GM12878 (cell line): ENCODE data around the gene NEU4. TPM values are rescaled to one million over a fixed set of nuclear protein-coding genes. Genes with fewer than 3 reads are reported as not detected.

Experiments
- ATAC-seq: fragments of 200-7000 bp; cut with Tn5 transposase; 3 replicates; pipeline ENCODE4 v1.9.1; 2020; ENCODE audit warnings: mild to moderate bottlenecking, moderate library complexity
- BruUV-seq: library from RNA; stranded (reverse); fragments of 400-500 nt; replicated peaks from 2 replicates; lab custom pipeline; 2021; lab: Mats Ljungman, UMichigan
- CTCF ChIA-PET: fragments of 300-600 bp; sonication (Branson Sonifier 250); formaldehyde crosslinking; extraction: SDS; loops from one replicate; lab custom pipeline; 2021; ENCODE audit warnings: inconsistent platforms; lab: Yijun Ruan, JAX
- POLR2A ChIA-PET: fragments of 350-600 bp; formaldehyde crosslinking; extraction: SDS; loops from one replicate; lab custom pipeline; 2021; ENCODE audit warnings: inconsistent platforms; lab: Charles Lee
- RAD21 ChIA-PET: fragments of 300-600 bp; sonication (Branson Sonifier 250); formaldehyde crosslinking; loops from one replicate; lab custom pipeline; 2023; ENCODE audit warnings: antibody characterized with exemption; ENCODE audit not compliant: unreplicated experiment; lab: Charles Lee
- SMC1A ChIA-PET: fragments of 300-600 bp; sonication (Branson Sonifier 250); formaldehyde crosslinking; loops from one replicate; lab custom pipeline; 2023; ENCODE audit not compliant: unreplicated experiment, uncharacterized antibody; lab: Charles Lee
- DNase-seq: peaks from one replicate; pipeline ENCODE4 v3.0.0-alpha.2; 2011; ENCODE audit warnings: low read depth, low spot score
- FAIRE-seq: peaks from 3 replicates; lab custom pipeline; 2011; peaks lifted over from hg19 to GRCh38; lab: Jason Lieb, UNC
- H2AFZ ChIP-seq: 2 replicates; pipeline ENCODE4 v1.6.0; 2011; ENCODE audit warnings: low read depth, low read length, control low read depth; ENCODE audit not compliant: control insufficient read depth
- H3K27ac ChIP-seq: 2 replicates; pipeline ENCODE4 v1.5.1; 2011; ENCODE audit warnings: control low read depth; ENCODE audit not compliant: control insufficient read depth, insufficient read depth
- H3K27me3 ChIP-seq, 2 experiments: replicated peaks in 1 of 2; 2 replicates each; pipeline versions ENCODE4 v1.6.0 to v1.6.1; 2011; ENCODE audit warnings: low read length in 1 of 2; ENCODE audit not compliant: control insufficient read depth in 2 of 2, insufficient read depth in 2 of 2
- H3K36me3 ChIP-seq, 2 experiments: 2 replicates each; pipeline ENCODE4 v1.5.1; 2011; ENCODE audit warnings: low read length in 1 of 2; ENCODE audit not compliant: control insufficient read depth in 2 of 2, insufficient read depth in 2 of 2
- H3K4me1 ChIP-seq: 2 replicates; pipeline ENCODE4 v1.6.1; 2011; ENCODE audit warnings: mild to moderate bottlenecking, low read length, moderate library complexity, mixed read lengths; ENCODE audit not compliant: control insufficient read depth, insufficient read depth
- H3K4me2 ChIP-seq: 2 replicates; pipeline ENCODE4 v1.6.0; 2011; ENCODE audit warnings: control low read depth; ENCODE audit not compliant: control insufficient read depth, insufficient read depth
- H3K4me3 ChIP-seq: fragments of 200-600 bp; sonication (generic); 2 replicates; pipeline ENCODE4 v1.5.1; 2016
- H3K79me2 ChIP-seq: 2 replicates; pipeline ENCODE4 v1.6.0; 2011; ENCODE audit warnings: low read length; ENCODE audit not compliant: control insufficient read depth, insufficient read depth
- H3K9ac ChIP-seq: 2 replicates; pipeline ENCODE4 v1.8.0; 2011; ENCODE audit warnings: low read length, control low read depth, mixed read lengths; ENCODE audit not compliant: control insufficient read depth, insufficient read depth
- H3K9me3 ChIP-seq: replicated peaks from 3 replicates; pipeline ENCODE4 v1.5.1; 2011; ENCODE audit warnings: mild to moderate bottlenecking, low read length; ENCODE audit not compliant: control insufficient read depth, insufficient read depth
- H4K20me1 ChIP-seq: 2 replicates; pipeline ENCODE4 v1.6.0; 2011; ENCODE audit not compliant: control insufficient read depth, insufficient read depth
- BCL3 ChIP-seq: IDR thresholded peaks from 2 replicates; pipeline ENCODE4 v1.6.1; 2011; ENCODE audit warnings: borderline replicate concordance, low read depth, mild to moderate bottlenecking, moderate library complexity, low read length; ENCODE audit not compliant: insufficient read depth, poor library complexity, severe bottlenecking
- BHLHE40 ChIP-seq, 2 experiments: fragments of 450-650 bp in 1 of 2; IDR thresholded peaks; 2 replicates each; pipeline ENCODE4 v1.6.1; 2011 to 2017; ENCODE audit warnings: low read depth in 2 of 2, borderline replicate concordance in 1 of 2, improper control_type of control experiment in 1 of 2, low read length in 1 of 2, mild to moderate bottlenecking in 1 of 2
- BMI1 ChIP-seq: fragments of 450-650 bp; IDR thresholded peaks from 2 replicates; pipeline ENCODE4 v1.6.1; 2016; ENCODE audit warnings: mild to moderate bottlenecking, moderate library complexity, borderline replicate concordance
- CBFB ChIP-seq: IDR thresholded peaks from 2 replicates; pipeline ENCODE4 v1.6.1; 2016; ENCODE audit warnings: antibody characterized with exemption, low read depth
- CEBPZ ChIP-seq: fragments of 150-350 bp; IDR thresholded peaks from 2 replicates; pipeline ENCODE4 v1.6.1; 2016; ENCODE audit warnings: low read depth, low read length
- GABPA ChIP-seq: IDR thresholded peaks from 2 replicates; pipeline ENCODE4 v1.6.1; 2014; ENCODE audit warnings: antibody characterized with exemption, low read depth, mild to moderate bottlenecking, inconsistent platforms
- HDAC2 ChIP-seq: fragments of 200-600 bp; sonication (generic); IDR thresholded peaks from 2 replicates; pipeline ENCODE4 v1.6.1; 2017
- JUND ChIP-seq: IDR thresholded peaks from 2 replicates; pipeline ENCODE4 v1.6.1; 2012; ENCODE audit warnings: low read depth, mild to moderate bottlenecking, low read length, improper control_type of control experiment, moderate library complexity
- KLF5 ChIP-seq: fragments of 450-650 bp; IDR thresholded peaks from 2 replicates; pipeline ENCODE4 v1.6.1; 2014; ENCODE audit warnings: mild to moderate bottlenecking; ENCODE audit not compliant: partially characterized antibody
- NFYB ChIP-seq: IDR thresholded peaks from 2 replicates; pipeline ENCODE4 v1.6.1; 2011; ENCODE audit warnings: low read depth, mild to moderate bottlenecking, low read length, improper control_type of control experiment, moderate library complexity; ENCODE audit not compliant: insufficient read depth
- NKRF ChIP-seq: fragments of 450-650 bp; conservative IDR thresholded peaks from 2 replicates; pipeline ENCODE4 v1.6.1; 2017; ENCODE audit warnings: mild to moderate bottlenecking, moderate library complexity
- PAX8 ChIP-seq: fragments of 450-650 bp; IDR thresholded peaks from 2 replicates; pipeline ENCODE4 v1.6.1; 2017; ENCODE audit warnings: mild to moderate bottlenecking, moderate library complexity
- SIX5 ChIP-seq: IDR thresholded peaks from 2 replicates; pipeline ENCODE4 v1.6.1; 2011; ENCODE audit warnings: mild to moderate bottlenecking, low read depth, low read length, moderate library complexity; ENCODE audit not compliant: severe bottlenecking
- SMARCA5 ChIP-seq: fragments of 450-650 bp; IDR thresholded peaks from 2 replicates; pipeline ENCODE4 v1.6.1; 2017; ENCODE audit warnings: mild to moderate bottlenecking
- SP1 ChIP-seq: IDR thresholded peaks from one replicate; pipeline ENCODE4 v1.6.1; 2011; ENCODE audit warnings: low read depth, low read length
- SUZ12 ChIP-seq: fragments of 200-600 bp; sonication (generic); IDR thresholded peaks from one replicate; pipeline ENCODE4 v1.6.1; 2018; ENCODE audit warnings: antibody characterized with exemption, mild to moderate bottlenecking; ENCODE audit not compliant: unreplicated experiment
- ZBED1 ChIP-seq: IDR thresholded peaks from 2 replicates; pipeline ENCODE4 v1.6.1; 2016; ENCODE audit warnings: borderline replicate concordance
- ZNF207 ChIP-seq: fragments of 450-650 bp; IDR thresholded peaks from 2 replicates; pipeline ENCODE4 v1.6.1; 2014; ENCODE audit warnings: antibody characterized with exemption, mild to moderate bottlenecking, borderline replicate concordance
- ZNF274 ChIP-seq: IDR thresholded peaks from one replicate; pipeline ENCODE4 v1.8.0; 2011; ENCODE audit not compliant: insufficient read length, insufficient read depth
- WGBS: methylation state at CpG from one replicate; pipeline ENCODE4 v1.1.6; 2016; ENCODE audit warnings: low lambda C conversion rate; ENCODE audit not compliant: insufficient replicate concordance, insufficient coverage; ENCODE audit errors: missing lambda C conversion rate; 5-methylcytosine and 5-hydroxymethylcytosine counted together
- in situ Hi-C: fragments of 300-500 bp; cut with MboI; formaldehyde crosslinking; loops from 9 replicates; pipeline ENCODE4 v1.14.3; 2018; ENCODE audit warnings: mixed read lengths
- intact Hi-C: fragments of 100-400 bp; cut with micrococcal nuclease; formaldehyde crosslinking; loops from one replicate; pipeline ENCODE4 v1.14.2; 2022; ENCODE audit not compliant: unreplicated experiment
- polyA plus RNA-seq, 11 experiments: library from polyadenylated mRNA; depleted of rRNA in 4 of 11; unstranded in 6 of 11; stranded (reverse) in 5 of 11; fragments of >200 nt; fragmentation: Nextera tagmentation in 4 of 11; fragmentation: Illumina TruSeq in 1 of 11; extraction: Ambion mirVana in 4 of 11; extraction: Trizol in 1 of 11; gene quantifications; 1 replicate in 1 of 11; 2 replicates in 10 of 11; pipeline versions ENCODE4 v1.2.1 to v1.2.3, GENCODE V29; 2011 to 2016; ENCODE audit warnings: inconsistent platforms in 2 of 11, missing spikeins in 2 of 11, low read depth in 1 of 11
- total RNA-seq, 4 experiments: library from RNA; depleted of rRNA in 3 of 4; stranded (reverse); fragments of >200 nt in 3 of 4; fragmentation: Illumina TruSeq in 1 of 4; extraction: Trizol in 1 of 4; gene quantifications; 2 replicates each; pipeline versions ENCODE4 v1.2.1 to v1.2.3, GENCODE V29; 2013 to 2021

The NEU4 gene
- total and polyA plus RNA-seq, 10 of the 15 experiments (the other 5 are each of a cell fraction or from before 2014, with no cell fraction given) = 0.01 to 0.28 (median 0.14) TPM; not detected in 5

GRCh38 chr2:241780939-241781569, 27.9 kb upstream of the NEU4 start:
- in situ Hi-C loops = no loop called here
- Histone ChIP-seq H3K27ac (no peak overlapping the region), H3K27me3 (no peaks in the 10 kb centered on the region), H3K4me3 (no peak overlapping the region), H2AFZ (no peak overlapping the region), H4K20me1 (no peaks in the 10 kb centered on the region), H3K9me3 (no peaks in the 10 kb centered on the region), H3K79me2 (no peaks in the 10 kb centered on the region), H3K4me1 (no peaks in the 10 kb centered on the region), H3K36me3 (no peaks in the 10 kb centered on the region), H3K9ac (no peak overlapping the region), H3K4me2 (no peak overlapping the region)
- ATAC-seq = no peak
- intact Hi-C loops = no loop called here
- CTCF ChIA-PET = interaction anchor here (1.5 kb wide), 1 partner anchor 8 kb away, joined by 3 read pairs; no protein-coding TSS in a partner anchor
- RAD21 ChIA-PET = no interaction called here
- no TSS peak for BruUV-seq
- POLR2A ChIA-PET = interaction anchor here (0.6 kb wide), 2 partner anchors 23 to 459 kb away, joined by 3 to 4 read pairs; no protein-coding TSS in a partner anchor
- SMC1A ChIA-PET = interaction anchor here (0.6 to 1.7 kb wide), 3 partner anchors 9 to 1054 kb away, joined by 3 to 6 read pairs (median 3); no protein-coding TSS in a partner anchor
- TF ChIP-seq SIX5 = no peak
- no peak for TF ChIP-seq ZNF207
- no peak for TF ChIP-seq HDAC2
- no peak for TF ChIP-seq SUZ12
- no peak for TF ChIP-seq BMI1
- no peak for TF ChIP-seq ZNF274
- TF ChIP-seq BCL3 = no peak
- no peak for TF ChIP-seq GABPA
- no peak for TF ChIP-seq CEBPZ
- no peak for TF ChIP-seq ZBED1
- TF ChIP-seq JUND = no peak
- TF ChIP-seq NKRF = no peak
- TF ChIP-seq SMARCA5 = no peak
- no peak for TF ChIP-seq PAX8
- no peak for TF ChIP-seq BHLHE40 (IDR thresholded peaks at IDR 0.05; ENCODE audit: borderline replicate concordance in 1 of 2, low read depth in 2 of 2, low read length in 1 of 2)
- TF ChIP-seq KLF5 = no peak
- TF ChIP-seq NFYB = no peak
- no peak for TF ChIP-seq CBFB
- TF ChIP-seq SP1 = no peak
- no peak for FAIRE-seq
- WGBS = 44% methylated on average over 5 of the region's 5 CpGs
- no peak for DNase-seq
